ENCODE measurements around the gene WRAP73. TPM values are rescaled to one million over a fixed set of nuclear protein-coding genes. Genes with fewer than 3 reads are reported as not detected.

Gene WRAP73
- polyA plus RNA-seq, 1 experiment: 27.6 TPM

GRCh38 chr1:3646596-3646995 is 3.3 kb downstream of the WRAP73 start:
- no peak for DNase-seq (ENCODE audit: low read depth)
- POLR2A ChIA-PET: no interaction called here
- Histone ChIP-seq H3K4me3 (ENCODE audit: low read depth, low read length) (no peak overlapping the region), H3K36me3 (ENCODE audit: control insufficient read depth, insufficient read depth, low read length) (peaks cover 3% of the 10 kb centered on the region), H3K27me3 (ENCODE audit: control insufficient read depth, insufficient read depth, low read length) (peaks cover 11% of the 10 kb centered on the region)
- TF ChIP-seq CTCF (IDR thresholded peaks at IDR 0.05; ENCODE audit: insufficient read depth, low read depth, low read length): no peak
- CTCF ChIA-PET: interaction anchor here (0.9 kb wide), 1 partner anchor 28 kb away, joined by 3 read pairs; no protein-coding TSS in a partner anchor

GRCh38 chr1:3645666-3646355 is 4.1 kb downstream of the WRAP73 start:
- ChIA-PET POLR2A (no interaction called here), CTCF (no interaction called here)
- no peak for DNase-seq (ENCODE audit: low read depth)
- Histone ChIP-seq H3K36me3 (ENCODE audit: control insufficient read depth, insufficient read depth, low read length) (peaks cover 4% of the 10 kb centered on the region), H3K4me3 (ENCODE audit: low read depth, low read length) (no peak overlapping the region), H3K27me3 (ENCODE audit: control insufficient read depth, insufficient read depth, low read length) (peaks cover 3% of the 10 kb centered on the region)
- TF ChIP-seq CTCF (IDR thresholded peaks at IDR 0.05; ENCODE audit: insufficient read depth, low read depth, low read length): no peak

DNA sequence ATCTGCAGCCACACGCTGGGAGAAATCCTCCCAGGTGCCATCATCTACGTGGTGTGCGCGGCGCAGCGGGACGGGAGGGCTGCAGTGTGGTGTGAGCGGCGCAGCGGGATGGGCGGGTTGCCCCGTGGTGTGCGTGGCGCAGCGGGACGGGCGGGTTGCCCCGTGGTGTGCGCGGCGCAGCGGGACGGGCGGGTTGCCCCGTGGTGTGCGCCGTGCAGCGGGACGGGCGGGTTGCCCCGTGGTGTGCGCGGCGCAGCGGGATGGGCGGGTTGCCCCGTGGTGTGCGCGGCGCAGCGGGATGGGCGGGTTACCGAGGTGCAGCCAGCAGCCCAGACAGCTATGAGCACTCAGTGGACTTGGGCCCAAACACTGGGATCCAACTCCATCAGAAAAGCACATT is 4.7 kb downstream of the WRAP73 start:
- H3K27me3 ChIP-seq (ENCODE audit: control insufficient read depth, insufficient read depth, low read length): no peaks in the 10 kb centered on the region
- H3K4me3 ChIP-seq (ENCODE audit: low read depth, low read length): no peak overlapping the region
- TF ChIP-seq CTCF (IDR thresholded peaks at IDR 0.05; ENCODE audit: insufficient read depth, low read depth, low read length): no peak
- ChIA-PET POLR2A (no interaction called here), CTCF (no interaction called here)
- DNase-seq (ENCODE audit: low read depth): no peak
- peaks cover 4% of the 10 kb centered on the region for H3K36me3 ChIP-seq (ENCODE audit: control insufficient read depth, insufficient read depth, low read length)

DNA sequence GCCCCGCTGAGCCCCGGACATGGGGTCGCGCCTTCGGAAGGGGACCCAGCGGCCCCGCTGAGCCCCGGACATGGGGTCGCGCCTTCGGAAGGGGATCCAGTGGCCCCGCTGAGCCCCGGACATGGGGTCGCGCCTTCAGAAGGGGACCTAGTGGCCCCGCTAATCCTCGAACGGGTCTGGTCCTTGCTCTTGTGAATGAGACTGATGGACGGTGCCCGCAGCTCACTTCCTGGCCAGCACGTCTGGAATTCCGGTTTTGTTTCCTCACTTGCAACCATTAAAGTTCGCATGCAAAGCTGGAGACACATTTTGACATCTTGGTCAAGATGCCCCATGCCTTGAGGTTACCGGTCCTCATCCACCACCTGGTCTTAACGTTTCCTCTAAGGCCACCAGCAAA is 5.6 kb downstream of the WRAP73 start:
- no peak overlapping the region for H3K4me3 ChIP-seq (ENCODE audit: low read depth, low read length)
- ChIA-PET POLR2A (no interaction called here), CTCF (no interaction called here)
- peaks cover 8% of the 10 kb centered on the region for H3K36me3 ChIP-seq (ENCODE audit: control insufficient read depth, insufficient read depth, low read length)
- no peak for DNase-seq (ENCODE audit: low read depth)
- TF ChIP-seq CTCF (IDR thresholded peaks at IDR 0.05; ENCODE audit: insufficient read depth, low read depth, low read length): no peak
- H3K27me3 ChIP-seq (ENCODE audit: control insufficient read depth, insufficient read depth, low read length): no peaks in the 10 kb centered on the region

DNA sequence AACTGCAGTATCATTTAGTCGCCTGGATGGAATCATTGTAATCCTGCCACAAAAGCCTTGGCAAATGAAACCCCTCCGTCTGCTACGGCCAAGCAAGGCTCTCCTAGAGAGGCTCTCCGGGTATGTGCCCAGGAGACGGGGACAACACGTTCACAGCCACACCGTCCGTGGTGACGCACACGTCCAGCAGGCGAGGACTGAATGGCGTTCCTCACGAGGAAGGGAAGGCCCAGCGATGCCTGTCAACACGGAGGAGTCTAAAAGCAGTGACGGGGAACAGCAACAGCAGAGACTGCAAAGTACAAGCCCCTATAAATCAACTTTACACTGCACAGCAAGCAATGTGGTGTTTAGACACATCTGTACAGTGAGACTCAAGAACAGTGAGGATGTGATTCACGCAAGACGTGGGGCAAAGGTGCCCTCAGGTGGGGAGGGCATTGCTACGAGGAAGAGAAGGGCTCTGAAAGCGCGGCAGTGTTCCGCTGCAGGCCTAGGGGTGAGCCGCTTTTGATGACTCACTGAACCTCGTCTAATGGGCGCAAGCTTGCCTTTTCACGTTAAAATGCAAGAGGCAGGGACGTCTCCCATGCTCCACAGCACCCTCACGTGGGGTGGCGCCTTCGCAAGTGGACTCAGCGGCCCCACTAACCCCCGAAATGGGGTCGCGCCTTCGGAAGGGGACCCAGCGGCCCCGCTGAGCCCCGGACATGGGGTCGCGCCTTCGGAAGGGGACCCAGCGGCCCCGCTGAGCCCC is 6.8 kb downstream of the WRAP73 start:
- POLR2A ChIA-PET: no interaction called here
- Histone ChIP-seq H3K27me3 (ENCODE audit: control insufficient read depth, insufficient read depth, low read length) (no peaks in the 10 kb centered on the region), H3K4me3 (ENCODE audit: low read depth, low read length) (no peak overlapping the region), H3K36me3 (ENCODE audit: control insufficient read depth, insufficient read depth, low read length) (peaks cover 10% of the 10 kb centered on the region)
- no peak for DNase-seq (ENCODE audit: low read depth)
- TF ChIP-seq CTCF (IDR thresholded peaks at IDR 0.05; ENCODE audit: insufficient read depth, low read depth, low read length): no peak
- CTCF ChIA-PET: interaction anchor here (1.1 kb wide), 1 partner anchor 190 kb away, joined by 5 read pairs; no protein-coding TSS in a partner anchor
